Stimulated activated CD4-positive, alpha-beta T cell treated with anti-CD3 and anti-CD28 coated beads, Interleukin-2, amount 100 ng/mL, for 48 hours (primary cell): Measurements from ENCODE around the gene CRACR2B.

ENCODE experiments used
- DNase-seq, 2 donors: peaks; one replicate each; pipeline ENCODE4 v3.0.0-alpha.2; 2020

The CRACR2B gene

GRCh38 chr11:855330-855674 lies 27.6 kb downstream of the CRACR2B start:
- no peak for DNase-seq

- DNase-seq, result no peak
These were observed 28.1 kb downstream of the CRACR2B start for GRCh38 chr11:855796-856195.

- no peak for DNase-seq
These were observed 28.7 kb downstream of the CRACR2B start for GRCh38 chr11:856397-856796.

GRCh38 chr11:858053-858761 lies 30.5 kb downstream of the CRACR2B start:
- no peak for DNase-seq

DNA sequence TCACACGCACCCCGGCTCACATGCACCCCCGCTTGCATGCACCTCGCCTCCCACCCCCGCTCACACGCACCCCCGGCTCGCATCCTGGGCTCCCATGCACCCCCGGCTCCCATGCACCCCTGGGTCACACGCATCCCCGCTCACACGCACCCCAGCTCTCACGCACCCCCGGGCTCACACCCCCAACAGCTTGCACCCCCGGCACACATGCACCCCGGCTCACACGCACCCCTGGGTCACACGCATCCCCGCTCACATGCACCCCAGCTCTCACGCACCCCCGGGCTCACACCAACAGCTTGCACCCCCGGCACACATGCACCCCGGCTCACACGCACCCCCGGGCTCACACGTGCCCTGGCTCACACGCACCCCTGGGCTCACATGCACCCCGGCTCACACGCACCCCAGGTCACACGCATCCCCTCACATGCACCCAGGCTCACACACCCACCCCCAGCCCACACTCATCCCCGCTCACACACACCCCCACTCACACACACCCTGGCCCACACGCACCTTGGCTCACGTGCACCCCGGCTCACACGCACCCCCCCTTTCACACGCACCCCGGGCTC lies 31.1 kb downstream of the CRACR2B start:
- no peak for DNase-seq

- no peak for DNase-seq
These were observed 31.8 kb downstream of the CRACR2B start for GRCh38 chr11:859394-860131.

GRCh38 chr11:860234-861104 lies 32.8 kb downstream of the CRACR2B start:
- no peak for DNase-seq

GRCh38 chr11:861105-861479 lies 33.4 kb downstream of the CRACR2B start:
- no peak for DNase-seq

- no peak for DNase-seq
These were observed 34.5 kb downstream of the CRACR2B start for GRCh38 chr11:862081-862661.

DNA sequence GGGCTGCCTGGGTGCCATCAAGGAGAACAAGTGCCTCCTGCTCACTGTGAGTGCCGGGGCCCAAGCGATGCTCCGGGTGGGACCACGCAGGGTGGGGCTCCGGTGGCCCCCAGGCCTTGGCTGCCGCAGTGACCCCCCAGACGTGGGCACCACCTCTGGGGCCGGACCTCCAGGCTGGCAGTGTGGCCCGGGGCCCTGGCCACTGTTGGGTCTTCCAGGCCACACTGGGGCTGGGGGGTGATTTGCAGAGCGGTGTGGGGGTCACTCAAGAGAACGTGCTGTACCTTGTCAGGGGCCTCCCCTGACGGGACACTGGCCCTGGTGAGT lies 34.9 kb downstream of the CRACR2B start:
- DNase-seq, result no peak

DNA sequence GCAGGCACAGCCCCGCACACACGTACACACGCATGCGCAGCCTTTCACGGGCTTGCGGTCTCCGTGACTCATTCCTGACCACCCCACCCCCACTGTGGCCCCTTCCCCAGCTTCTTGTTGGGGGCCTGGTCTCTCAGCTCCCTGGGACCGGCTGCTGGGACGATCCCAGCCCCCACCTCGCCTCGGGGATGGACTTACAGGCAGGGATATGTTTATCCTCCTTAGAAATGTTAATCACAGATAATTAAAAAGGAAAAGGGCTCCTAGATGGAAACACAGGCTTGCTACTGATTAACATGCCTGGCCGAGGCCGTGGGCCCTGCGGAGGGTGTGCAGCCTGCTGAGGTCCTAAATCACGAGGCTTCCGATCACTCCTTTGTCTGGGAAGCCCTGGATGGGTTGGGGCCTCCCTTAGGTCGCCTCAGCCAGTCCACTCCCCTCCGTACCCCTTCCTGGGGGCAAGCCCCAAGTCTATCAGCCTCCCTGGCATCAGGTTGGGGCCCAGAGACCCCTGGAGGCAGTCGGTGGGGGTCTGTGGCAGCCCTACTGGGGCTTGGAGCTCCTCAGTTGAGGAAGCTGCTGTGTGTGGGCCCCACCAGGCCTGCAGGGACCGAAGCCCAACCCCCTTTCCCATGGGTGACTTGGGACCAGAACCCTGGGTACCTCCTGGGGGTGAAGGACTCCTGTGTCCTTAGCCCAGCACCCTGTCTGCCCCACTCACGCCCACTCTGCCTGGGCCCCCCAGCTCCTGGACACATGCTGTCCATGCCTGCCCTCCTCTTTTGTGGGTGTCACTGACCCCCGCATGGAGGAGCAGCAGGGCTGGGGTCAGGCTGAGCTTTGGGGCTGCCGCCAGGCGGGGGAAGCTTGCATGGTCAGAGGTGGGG lies 35.5 kb downstream of the CRACR2B start:
- DNase-seq, result no peak

GRCh38 chr11:863910-864827 lies 36.5 kb downstream of the CRACR2B start:
- no peak for DNase-seq

DNA sequence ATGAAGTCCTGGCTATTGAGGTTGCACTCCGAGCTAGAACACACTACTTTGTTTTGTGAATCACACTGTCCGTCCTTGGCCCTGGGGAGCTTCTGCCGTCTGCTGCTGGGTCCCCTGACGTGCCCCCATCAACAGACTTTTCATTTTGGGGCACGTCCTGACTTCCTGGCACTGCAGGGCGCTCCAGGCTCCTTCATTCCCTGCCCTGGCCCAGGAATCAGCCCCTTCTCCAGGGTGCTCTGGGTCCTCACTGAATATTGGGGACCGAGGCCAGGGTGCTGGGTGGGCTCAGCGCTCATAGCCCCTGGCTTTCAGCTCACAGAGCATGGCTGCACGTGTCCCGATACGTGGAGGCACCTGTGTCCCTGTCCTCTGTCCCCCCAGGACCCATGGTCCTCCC lies 37.2 kb downstream of the CRACR2B start:
- no peak for DNase-seq

GRCh38 chr11:865462-866430 lies 38.0 kb downstream of the CRACR2B start:
- DNase-seq, result no peak

DNA sequence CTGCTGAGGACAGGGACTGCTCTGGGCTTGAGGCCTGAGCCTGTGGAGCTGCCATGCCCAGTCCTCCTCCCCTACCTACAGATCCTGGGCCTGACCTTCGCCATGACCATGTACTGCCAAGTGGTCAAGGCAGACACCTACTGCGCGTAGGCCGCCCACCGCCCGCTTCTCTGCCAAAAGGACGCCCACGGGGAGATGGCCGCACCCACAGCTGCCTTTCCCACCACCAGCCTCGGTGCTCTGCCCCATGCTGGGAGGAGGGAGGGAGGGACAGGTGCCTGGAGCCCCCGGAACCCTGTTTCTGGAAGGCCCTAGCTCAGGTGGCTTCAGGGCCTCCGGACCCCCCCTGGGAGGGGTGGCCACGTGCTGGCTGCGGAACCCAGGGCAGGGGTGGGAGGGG lies 38.8 kb downstream of the CRACR2B start:
- no peak for DNase-seq

- DNase-seq, result no peak
These were observed 40.2 kb downstream of the CRACR2B start for GRCh38 chr11:867856-868358.

- no peak for DNase-seq
These were observed 40.7 kb downstream of the CRACR2B start for GRCh38 chr11:868394-868793.

- DNase-seq, result no peak
These were observed 41.1 kb downstream of the CRACR2B start for GRCh38 chr11:868802-869201.

GRCh38 chr11:869399-870126 lies 41.8 kb downstream of the CRACR2B start:
- DNase-seq, result no peak
